ENCODE data around the gene MB.

MB gene

DNA sequence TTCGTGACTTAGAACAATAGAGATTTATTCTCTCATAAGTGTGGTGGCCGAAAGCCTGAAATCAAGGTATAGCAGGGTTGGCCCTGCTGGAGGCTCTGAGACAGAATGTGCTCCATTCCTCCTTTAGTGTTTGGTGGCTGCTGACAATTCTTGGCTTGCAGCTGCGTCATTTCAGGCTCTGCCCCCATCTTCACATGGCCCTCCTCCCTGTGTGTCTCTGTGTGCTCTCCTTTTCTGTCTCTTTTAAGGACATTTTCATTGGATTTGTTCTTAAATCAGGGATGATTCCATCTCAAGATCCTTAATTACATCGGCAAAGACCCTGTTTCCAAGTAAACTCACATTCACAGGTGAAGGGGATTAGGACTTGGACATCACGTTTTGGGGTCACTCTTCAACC lies 20.9 kb upstream of the MB start:
- no peak for DNase-seq (ENCODE audit: low read depth)
- TF ChIP-seq, protein P1, sequence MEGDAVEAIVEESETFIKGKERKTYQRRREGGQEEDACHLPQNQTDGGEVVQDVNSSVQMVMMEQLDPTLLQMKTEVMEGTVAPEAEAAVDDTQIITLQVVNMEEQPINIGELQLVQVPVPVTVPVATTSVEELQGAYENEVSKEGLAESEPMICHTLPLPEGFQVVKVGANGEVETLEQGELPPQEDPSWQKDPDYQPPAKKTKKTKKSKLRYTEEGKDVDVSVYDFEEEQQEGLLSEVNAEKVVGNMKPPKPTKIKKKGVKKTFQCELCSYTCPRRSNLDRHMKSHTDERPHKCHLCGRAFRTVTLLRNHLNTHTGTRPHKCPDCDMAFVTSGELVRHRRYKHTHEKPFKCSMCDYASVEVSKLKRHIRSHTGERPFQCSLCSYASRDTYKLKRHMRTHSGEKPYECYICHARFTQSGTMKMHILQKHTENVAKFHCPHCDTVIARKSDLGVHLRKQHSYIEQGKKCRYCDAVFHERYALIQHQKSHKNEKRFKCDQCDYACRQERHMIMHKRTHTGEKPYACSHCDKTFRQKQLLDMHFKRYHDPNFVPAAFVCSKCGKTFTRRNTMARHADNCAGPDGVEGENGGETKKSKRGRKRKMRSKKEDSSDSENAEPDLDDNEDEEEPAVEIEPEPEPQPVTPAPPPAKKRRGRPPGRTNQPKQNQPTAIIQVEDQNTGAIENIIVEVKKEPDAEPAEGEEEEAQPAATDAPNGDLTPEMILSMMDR (conservative IDR thresholded peaks at IDR 0.05; ENCODE audit: low read depth, low read length) = no peak
- H3K4me3 ChIP-seq (ENCODE audit: low read depth, low read length) = no peak overlapping the region

DNA sequence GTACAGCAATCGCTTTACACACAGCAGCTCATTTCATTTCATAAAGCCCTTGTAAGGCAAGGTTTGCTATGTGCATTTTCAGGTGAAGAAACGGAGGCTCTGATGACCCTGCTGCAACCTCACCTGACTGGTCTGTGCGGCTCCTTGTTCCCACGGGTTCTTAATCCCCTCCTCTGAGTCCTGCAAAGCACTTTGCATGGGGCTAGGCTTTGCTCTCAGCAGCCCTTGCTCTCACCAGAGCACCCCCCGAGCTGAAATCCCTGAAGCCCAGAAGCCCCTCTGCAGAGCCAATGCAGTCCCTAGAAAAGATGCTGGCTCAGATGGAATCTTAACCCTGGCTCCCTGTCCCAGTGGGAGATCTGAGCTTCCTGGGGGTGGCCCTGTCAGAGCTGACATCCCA lies 20.1 kb upstream of the MB start:
- DNase-seq (ENCODE audit: low read depth) = no peak
- H3K4me3 ChIP-seq (ENCODE audit: low read depth, low read length) = no peak overlapping the region
- TF ChIP-seq, protein P1 (conservative IDR thresholded peaks at IDR 0.05; ENCODE audit: low read depth, low read length) = no peak

DNA sequence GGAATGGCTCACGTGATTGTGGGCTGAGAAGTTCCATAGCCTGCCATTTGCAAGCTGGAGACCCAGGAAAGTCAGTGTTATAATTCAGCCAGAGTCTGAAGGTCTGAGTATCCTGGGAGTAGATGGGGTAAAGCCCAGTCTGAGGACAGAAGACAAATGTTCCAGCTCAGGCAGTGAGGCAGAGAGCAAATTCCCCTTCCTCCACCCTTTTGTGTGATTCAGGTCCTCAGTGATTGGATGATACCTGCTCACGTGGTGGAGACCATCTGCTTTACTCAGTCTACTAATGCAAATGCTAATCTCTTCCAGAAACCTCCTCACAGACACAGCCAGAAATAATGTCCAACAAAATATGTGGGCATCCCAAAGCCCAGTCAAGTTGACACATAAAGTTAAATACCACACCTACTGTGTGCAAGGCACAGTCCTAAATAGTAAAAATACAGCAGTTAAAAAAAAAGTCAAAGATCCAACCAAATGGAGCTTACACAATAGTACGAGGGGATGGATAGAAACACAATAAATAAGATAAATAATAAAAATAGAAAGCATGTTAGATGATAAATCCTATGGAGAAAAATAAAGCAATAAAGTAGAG lies 17.9 kb upstream of the MB start:
- no peak overlapping the region for H3K4me3 ChIP-seq (ENCODE audit: low read depth, low read length)
- TF ChIP-seq, protein P1 (conservative IDR thresholded peaks at IDR 0.05; ENCODE audit: low read depth, low read length) = no peak
- DNase-seq (ENCODE audit: low read depth) = no peak

DNA sequence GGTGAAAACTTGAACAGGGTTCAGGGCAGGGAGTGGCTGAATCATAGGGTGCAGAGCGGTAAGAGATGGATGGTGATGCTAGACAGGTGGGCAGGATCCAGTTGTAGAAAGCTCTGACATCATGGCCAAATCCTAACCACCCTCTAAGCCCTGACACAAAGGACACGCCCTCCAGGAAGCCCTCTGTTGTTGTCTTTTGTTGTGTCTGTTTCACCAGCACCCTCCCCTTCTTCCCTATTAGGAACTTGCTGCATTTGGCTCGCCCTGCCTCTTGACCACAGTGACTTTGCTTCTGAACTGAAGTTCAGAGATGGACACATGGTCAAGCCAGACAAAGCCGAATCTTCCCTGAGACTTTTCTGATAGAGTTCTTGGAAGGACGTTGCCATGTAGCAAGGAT lies 16.9 kb upstream of the MB start:
- H3K4me3 ChIP-seq (ENCODE audit: low read depth, low read length) = no peak overlapping the region
- no peak for DNase-seq (ENCODE audit: low read depth)
- TF ChIP-seq, protein P1 (conservative IDR thresholded peaks at IDR 0.05; ENCODE audit: low read depth, low read length) = no peak

DNA sequence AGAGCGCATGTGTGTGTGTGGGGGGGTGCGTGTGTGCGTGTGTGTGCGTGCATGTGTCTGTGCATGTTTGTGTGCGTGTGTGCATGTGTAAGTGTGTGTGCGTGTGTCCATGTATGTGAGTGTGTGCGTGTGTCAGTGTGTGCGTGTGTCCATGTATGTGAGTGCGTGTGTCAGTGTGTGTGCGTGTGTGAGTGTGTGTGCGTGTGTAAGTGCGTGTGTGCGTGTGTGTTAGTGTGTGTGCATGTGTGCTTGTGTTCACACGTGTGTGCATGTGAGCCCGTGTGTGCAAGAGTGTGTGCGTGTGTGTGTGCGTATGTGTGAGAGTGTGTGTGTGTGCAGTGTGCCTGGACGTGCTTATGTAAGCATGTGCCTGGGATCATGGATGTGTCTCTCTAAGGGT lies 16.4 kb upstream of the MB start:
- no peak for DNase-seq (ENCODE audit: low read depth)

DNA sequence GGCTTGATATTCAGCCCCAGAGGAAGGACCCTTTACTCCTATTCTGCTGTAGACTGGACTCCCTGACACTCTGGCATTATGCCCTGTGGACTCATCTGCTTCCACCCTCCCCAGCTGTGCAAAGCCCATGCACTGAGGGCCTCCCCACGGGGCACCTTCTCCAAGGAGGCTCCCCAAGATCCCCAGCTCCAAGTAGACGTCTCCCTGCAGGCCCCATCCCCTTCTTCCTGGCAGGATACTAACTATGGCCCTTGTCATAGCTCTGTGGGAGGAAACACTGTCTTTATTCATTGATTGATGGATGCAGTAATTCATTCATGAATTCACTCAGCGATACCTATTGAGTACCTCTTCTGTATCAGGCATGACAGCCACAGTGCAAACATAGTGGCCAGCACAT lies 15.8 kb upstream of the MB start:
- no peak overlapping the region for H3K4me3 ChIP-seq (ENCODE audit: low read depth, low read length)
- TF ChIP-seq, protein P1 (conservative IDR thresholded peaks at IDR 0.05; ENCODE audit: low read depth, low read length) = no peak
- DNase-seq (ENCODE audit: low read depth) = no peak

More for the DNA sequence above, 16.4 kb upstream of the MB start:
- H3K4me3 ChIP-seq (ENCODE audit: low read depth, low read length) = no peak overlapping the region
- TF ChIP-seq, protein P1 (conservative IDR thresholded peaks at IDR 0.05; ENCODE audit: low read depth, low read length) = no peak

DNA sequence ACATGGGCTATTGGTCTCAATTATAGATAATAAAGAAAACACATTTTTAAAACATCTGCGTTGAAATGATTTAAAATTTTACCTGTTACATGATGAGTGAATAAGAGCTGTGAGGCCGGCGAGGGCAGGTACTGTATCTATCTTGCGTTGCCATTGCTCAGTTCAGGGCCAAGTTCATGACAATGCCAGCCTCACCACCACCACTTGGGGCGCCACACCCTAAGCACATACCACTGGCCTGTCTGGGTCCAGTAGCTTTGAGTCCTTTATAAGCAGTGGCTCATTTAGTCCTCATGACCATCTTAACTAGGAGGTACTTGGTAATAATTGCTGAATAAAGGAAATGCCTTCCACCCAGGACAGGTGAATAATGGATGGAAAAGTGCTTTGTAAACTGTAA lies 14.5 kb upstream of the MB start:
- TF ChIP-seq, protein P1 (conservative IDR thresholded peaks at IDR 0.05; ENCODE audit: low read depth, low read length) = peak; percentile 77
- no peak overlapping the region for H3K4me3 ChIP-seq (ENCODE audit: low read depth, low read length)
- DNase-seq (ENCODE audit: low read depth) = peak; percentile 54

All from choroid plexus epithelial cell (primary cell).